Liver (tissue), 9 donors: ENCODE results near the gene ARGFX. TPM values are rescaled to one million over a fixed set of nuclear protein-coding genes. Genes with fewer than 3 reads are reported as not detected.

ENCODE experiments used
- DNase-seq: peaks from one replicate; pipeline ENCODE4 v3.0.0-alpha.2; 2017; ENCODE audit warnings: low spot score
- H3K27ac ChIP-seq, 2 donors: one replicate each; pipeline ENCODE4 v1.7.0; 2013; ENCODE audit warnings: inconsistent platforms in 2 of 2, low read length in 2 of 2, control low read depth in 1 of 2, low read depth in 1 of 2, mild to moderate bottlenecking in 1 of 2
- H3K27me3 ChIP-seq, 4 donors: one replicate each; pipeline versions ENCODE4 v1.6.1 to v1.7.0; 2013; ENCODE audit warnings: low read length in 3 of 4, inconsistent platforms in 1 of 4, mild to moderate bottlenecking in 1 of 4, moderate library complexity in 1 of 4; ENCODE audit not compliant: control insufficient read depth in 4 of 4, insufficient read depth in 4 of 4
- H3K36me3 ChIP-seq, 4 donors: one replicate each; pipeline versions ENCODE4 v1.6.1 to v1.7.0; 2013; ENCODE audit warnings: low read length in 3 of 4, mild to moderate bottlenecking in 3 of 4, low read depth in 1 of 4, moderate library complexity in 1 of 4; ENCODE audit not compliant: control insufficient read depth in 4 of 4, insufficient read depth in 3 of 4
- H3K4me1 ChIP-seq, 4 donors: one replicate each; pipeline versions ENCODE4 v1.6.1 to v1.7.0; 2013; ENCODE audit warnings: low read length in 3 of 4, mild to moderate bottlenecking in 3 of 4, moderate library complexity in 1 of 4; ENCODE audit not compliant: control insufficient read depth in 4 of 4, insufficient read depth in 4 of 4
- H3K4me3 ChIP-seq, 3 donors: one replicate each; pipeline versions ENCODE4 v1.6.1 to v1.7.0; 2013; ENCODE audit warnings: low read length in 3 of 3, control low read depth in 1 of 3, low read depth in 1 of 3, mild to moderate bottlenecking in 1 of 3
- H3K9ac ChIP-seq, 2 donors: one replicate each; pipeline ENCODE4 v1.7.0; 2013; ENCODE audit warnings: low read length in 2 of 2, mild to moderate bottlenecking in 2 of 2, moderate library complexity in 2 of 2, control low read depth in 1 of 2, low read depth in 1 of 2
- H3K9me3 ChIP-seq, 4 donors: one replicate each; pipeline versions ENCODE4 v1.6.1 to v1.7.0; 2013; ENCODE audit warnings: low read length in 3 of 4; ENCODE audit not compliant: control insufficient read depth in 4 of 4
- EGR1 ChIP-seq, 2 donors: IDR thresholded peaks; 2 replicates each; pipeline ENCODE4 v1.6.1; 2016 to 2018; ENCODE audit warnings: antibody characterized with exemption in 2 of 2, low read depth in 2 of 2
- FOXA1 ChIP-seq: IDR thresholded peaks from 2 replicates; pipeline ENCODE4 v1.6.1; 2016; ENCODE audit warnings: antibody characterized with exemption
- FOXA2 ChIP-seq: IDR thresholded peaks from 2 replicates; pipeline ENCODE4 v1.6.1; 2016; ENCODE audit warnings: antibody characterized with exemption
- GABPA ChIP-seq, 2 donors: IDR thresholded peaks in 1 of 2; conservative IDR thresholded peaks in 1 of 2; 2 replicates each; pipeline ENCODE4 v1.6.1; 2016; ENCODE audit warnings: antibody characterized with exemption in 2 of 2, mild to moderate bottlenecking in 1 of 2, moderate library complexity in 1 of 2
- HNF4G ChIP-seq: IDR thresholded peaks from 2 replicates; pipeline ENCODE4 v1.6.1; 2016; ENCODE audit warnings: antibody characterized with exemption
- JUND ChIP-seq, 2 donors: IDR thresholded peaks; 2 replicates each; pipeline ENCODE4 v1.6.1; 2016; ENCODE audit warnings: antibody characterized with exemption in 2 of 2
- NR2F2 ChIP-seq: IDR thresholded peaks from 2 replicates; pipeline ENCODE4 v1.6.1; 2016; ENCODE audit warnings: antibody characterized with exemption
- RAD21 ChIP-seq, 2 donors: IDR thresholded peaks; 2 replicates each; pipeline ENCODE4 v1.6.1; 2016; ENCODE audit warnings: antibody characterized with exemption in 2 of 2, mild to moderate bottlenecking in 2 of 2
- TAF1 ChIP-seq: conservative IDR thresholded peaks from 2 replicates; pipeline ENCODE4 v1.6.1; 2016; ENCODE audit warnings: antibody characterized with exemption, mild to moderate bottlenecking
- YY1 ChIP-seq: IDR thresholded peaks from 2 replicates; pipeline ENCODE4 v1.6.1; 2016; ENCODE audit warnings: antibody characterized with exemption, mild to moderate bottlenecking
- WGBS: extraction: QIAGEN DNeasy Blood & Tissue Kit; methylation state at CpG from one replicate; pipeline ENCODE4 v1.1.7; 2013; 5-methylcytosine and 5-hydroxymethylcytosine counted together
- polyA plus RNA-seq, 2 donors: library from polyadenylated mRNA; stranded (reverse) in 1 of 2; unstranded in 1 of 2; fragments of 200-250 nt in 1 of 2; fragments of >200 nt in 1 of 2; fragmentation: Nextera tagmentation in 1 of 2; extraction: Ambion mirVana in 1 of 2; gene quantifications; one replicate each; pipeline versions ENCODE4 v1.2.1 to v1.2.3, GENCODE V29; 2013 to 2015
- total RNA-seq, 2 donors: library from RNA; depleted of rRNA; stranded (reverse); fragments of >200 nt; gene quantifications; one replicate each; pipeline ENCODE4 v1.2.3, GENCODE V29; 2014
- TF ChIP-seq, protein P1 (sequence below): fragments of 150-350 bp; IDR thresholded peaks from 2 replicates; pipeline ENCODE4 v1.5.1; 2017; ENCODE audit warnings: improper control_type of control experiment, low read depth, low read length; ENCODE audit not compliant: missing input control
- TF ChIP-seq, protein P2 (sequence below): IDR thresholded peaks from 2 replicates; pipeline ENCODE4 v1.6.1; 2016; ENCODE audit warnings: antibody characterized with exemption
- donor health status: healthy.
- donor health status: healthy.
- donor health status: healthy.
- donor health status: healthy.
- donor health status: healthy.

Gene ARGFX
- total RNA-seq: not detected
- polyA plus RNA-seq: not detected

DNA sequence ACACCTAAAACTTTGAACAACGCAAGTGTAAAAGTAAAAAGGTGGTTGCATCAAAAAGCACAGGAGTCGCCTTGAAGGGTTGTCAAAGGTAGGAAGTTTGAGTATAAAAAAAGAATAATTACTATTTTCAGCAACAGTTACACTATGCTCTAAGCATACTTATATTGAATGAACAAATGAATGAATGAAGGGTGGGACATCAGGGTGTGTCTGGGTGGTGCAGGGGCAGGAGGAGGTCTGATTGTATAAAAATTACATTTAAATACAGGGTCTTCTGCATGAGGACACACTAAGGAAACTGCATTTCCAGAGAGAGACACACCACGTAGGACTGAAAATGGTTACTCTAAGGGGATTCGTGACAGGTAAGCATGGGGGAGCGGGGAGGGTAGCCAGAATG lies at the start of gene ARGFX:
Gene ARGFX (plus strand): TSS at position 301 of the 400 bp plus-strand sequence. CDS start 2,765 bp downstream, outside the sequence.
- 95% methylated on average over 5 of the region's 5 CpGs for WGBS
- Histone ChIP-seq H3K4me1 (no peaks in the 10 kb centered on the region), H3K36me3 (no peaks in the 10 kb centered on the region), H3K27me3 (no peaks in the 10 kb centered on the region), H3K9me3 (no peaks in the 10 kb centered on the region), H3K9ac (no peak within 1 kb of the TSS), H3K27ac (no peak within 1 kb of the TSS), H3K4me3 (no peak within 1 kb of the TSS)
- TF ChIP-seq GABPA (IDR thresholded peaks at IDR 0.05 in 1 of 2, conservative IDR thresholded peaks at IDR 0.05 in 1 of 2) (no peak), JUND (IDR thresholded peaks at IDR 0.05) (no peak), EGR1 (IDR thresholded peaks at IDR 0.05; ENCODE audit: low read depth in 2 of 2) (no peak), TAF1 (no peak), NR2F2 (no peak)
- TF ChIP-seq, protein P1, sequence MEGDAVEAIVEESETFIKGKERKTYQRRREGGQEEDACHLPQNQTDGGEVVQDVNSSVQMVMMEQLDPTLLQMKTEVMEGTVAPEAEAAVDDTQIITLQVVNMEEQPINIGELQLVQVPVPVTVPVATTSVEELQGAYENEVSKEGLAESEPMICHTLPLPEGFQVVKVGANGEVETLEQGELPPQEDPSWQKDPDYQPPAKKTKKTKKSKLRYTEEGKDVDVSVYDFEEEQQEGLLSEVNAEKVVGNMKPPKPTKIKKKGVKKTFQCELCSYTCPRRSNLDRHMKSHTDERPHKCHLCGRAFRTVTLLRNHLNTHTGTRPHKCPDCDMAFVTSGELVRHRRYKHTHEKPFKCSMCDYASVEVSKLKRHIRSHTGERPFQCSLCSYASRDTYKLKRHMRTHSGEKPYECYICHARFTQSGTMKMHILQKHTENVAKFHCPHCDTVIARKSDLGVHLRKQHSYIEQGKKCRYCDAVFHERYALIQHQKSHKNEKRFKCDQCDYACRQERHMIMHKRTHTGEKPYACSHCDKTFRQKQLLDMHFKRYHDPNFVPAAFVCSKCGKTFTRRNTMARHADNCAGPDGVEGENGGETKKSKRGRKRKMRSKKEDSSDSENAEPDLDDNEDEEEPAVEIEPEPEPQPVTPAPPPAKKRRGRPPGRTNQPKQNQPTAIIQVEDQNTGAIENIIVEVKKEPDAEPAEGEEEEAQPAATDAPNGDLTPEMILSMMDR: no peak
- DNase-seq: no peak

- no peak for TF ChIP-seq RAD21 (IDR thresholded peaks at IDR 0.05)
- TF ChIP-seq NR2F2: no peak
- TF ChIP-seq HNF4G: no peak
- TF ChIP-seq, protein P2, sequence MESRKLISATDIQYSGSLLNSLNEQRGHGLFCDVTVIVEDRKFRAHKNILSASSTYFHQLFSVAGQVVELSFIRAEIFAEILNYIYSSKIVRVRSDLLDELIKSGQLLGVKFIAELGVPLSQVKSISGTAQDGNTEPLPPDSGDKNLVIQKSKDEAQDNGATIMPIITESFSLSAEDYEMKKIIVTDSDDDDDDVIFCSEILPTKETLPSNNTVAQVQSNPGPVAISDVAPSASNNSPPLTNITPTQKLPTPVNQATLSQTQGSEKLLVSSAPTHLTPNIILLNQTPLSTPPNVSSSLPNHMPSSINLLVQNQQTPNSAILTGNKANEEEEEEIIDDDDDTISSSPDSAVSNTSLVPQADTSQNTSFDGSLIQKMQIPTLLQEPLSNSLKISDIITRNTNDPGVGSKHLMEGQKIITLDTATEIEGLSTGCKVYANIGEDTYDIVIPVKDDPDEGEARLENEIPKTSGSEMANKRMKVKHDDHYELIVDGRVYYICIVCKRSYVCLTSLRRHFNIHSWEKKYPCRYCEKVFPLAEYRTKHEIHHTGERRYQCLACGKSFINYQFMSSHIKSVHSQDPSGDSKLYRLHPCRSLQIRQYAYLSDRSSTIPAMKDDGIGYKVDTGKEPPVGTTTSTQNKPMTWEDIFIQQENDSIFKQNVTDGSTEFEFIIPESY: no peak
- TF ChIP-seq FOXA2: no peak
- DNase-seq: no peak
- H3K9ac ChIP-seq: no peak overlapping the region
- no peaks in the 10 kb centered on the region for H3K4me1 ChIP-seq
- no peak overlapping the region for H3K4me3 ChIP-seq
- no peaks in the 10 kb centered on the region for H3K9me3 ChIP-seq
- H3K27ac ChIP-seq: no peak overlapping the region
- H3K36me3 ChIP-seq: no peaks in the 10 kb centered on the region
- WGBS: 97% methylated on average over 5 of the region's 5 CpGs
- H3K27me3 ChIP-seq: no peaks in the 10 kb centered on the region
Measured at GRCh38 chr3:121517953-121518655, 49.6 kb upstream of the ARGFX start.

DNA sequence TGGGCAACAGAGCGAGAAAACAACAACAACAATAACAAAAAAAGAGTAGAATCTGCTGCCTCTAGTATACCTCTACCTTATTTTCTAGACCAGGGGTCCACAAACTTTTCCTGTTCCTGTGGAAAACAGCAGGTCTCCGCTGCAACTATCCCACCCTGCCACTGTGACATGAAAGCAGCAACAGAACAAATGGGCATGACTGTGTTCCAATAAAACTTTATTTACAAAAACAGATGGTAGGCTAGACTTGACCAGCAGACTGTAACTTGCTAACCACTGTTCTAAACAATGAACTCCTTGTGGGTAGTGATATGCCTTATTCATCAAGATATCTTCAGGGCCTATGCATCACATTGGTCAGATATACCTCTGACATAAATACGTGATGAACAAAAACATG lies 47.2 kb upstream of the ARGFX start:
- Histone ChIP-seq H3K4me1 (no peaks in the 10 kb centered on the region), H3K9me3 (no peaks in the 10 kb centered on the region), H3K27ac (no peak overlapping the region), H3K4me3 (no peak overlapping the region), H3K27me3 (no peaks in the 10 kb centered on the region), H3K36me3 (no peaks in the 10 kb centered on the region), H3K9ac (no peak overlapping the region)
- TF ChIP-seq FOXA1 (no peak), YY1 (no peak)
- WGBS: over 99% methylated on average over 3 of the region's 3 CpGs
- no peak for DNase-seq
